GM12878 (cell line): ENCODE data around the gene TATDN2. TPM values are rescaled to one million over a fixed set of nuclear protein-coding genes. Genes with fewer than 3 reads are reported as not detected.

Experiments
- ATAC-seq: fragments of 200-7000 bp; cut with Tn5 transposase; 3 replicates; pipeline ENCODE4 v1.9.1; 2020; ENCODE audit warnings: mild to moderate bottlenecking, moderate library complexity
- BruUV-seq: library from RNA; stranded (reverse); fragments of 400-500 nt; replicated peaks from 2 replicates; lab custom pipeline; 2021; lab: Mats Ljungman, UMichigan
- CTCF ChIA-PET: fragments of 300-600 bp; sonication (Branson Sonifier 250); formaldehyde crosslinking; extraction: SDS; loops from one replicate; lab custom pipeline; 2021; ENCODE audit warnings: inconsistent platforms; lab: Yijun Ruan, JAX
- POLR2A ChIA-PET: fragments of 350-600 bp; formaldehyde crosslinking; extraction: SDS; loops from one replicate; lab custom pipeline; 2021; ENCODE audit warnings: inconsistent platforms; lab: Charles Lee
- RAD21 ChIA-PET: fragments of 300-600 bp; sonication (Branson Sonifier 250); formaldehyde crosslinking; loops from one replicate; lab custom pipeline; 2023; ENCODE audit warnings: antibody characterized with exemption; ENCODE audit not compliant: unreplicated experiment; lab: Charles Lee
- SMC1A ChIA-PET: fragments of 300-600 bp; sonication (Branson Sonifier 250); formaldehyde crosslinking; loops from one replicate; lab custom pipeline; 2023; ENCODE audit not compliant: unreplicated experiment, uncharacterized antibody; lab: Charles Lee
- DNase-seq: peaks from one replicate; pipeline ENCODE4 v3.0.0-alpha.2; 2011; ENCODE audit warnings: low read depth, low spot score
- FAIRE-seq: peaks from 3 replicates; lab custom pipeline; 2011; peaks lifted over from hg19 to GRCh38; lab: Jason Lieb, UNC
- H2AFZ ChIP-seq: 2 replicates; pipeline ENCODE4 v1.6.0; 2011; ENCODE audit warnings: low read depth, low read length, control low read depth; ENCODE audit not compliant: control insufficient read depth
- H3K27ac ChIP-seq: 2 replicates; pipeline ENCODE4 v1.5.1; 2011; ENCODE audit warnings: control low read depth; ENCODE audit not compliant: control insufficient read depth, insufficient read depth
- H3K27me3 ChIP-seq, 2 experiments: replicated peaks in 1 of 2; 2 replicates each; pipeline versions ENCODE4 v1.6.0 to v1.6.1; 2011; ENCODE audit warnings: low read length in 1 of 2; ENCODE audit not compliant: control insufficient read depth in 2 of 2, insufficient read depth in 2 of 2
- H3K36me3 ChIP-seq, 2 experiments: 2 replicates each; pipeline ENCODE4 v1.5.1; 2011; ENCODE audit warnings: low read length in 1 of 2; ENCODE audit not compliant: control insufficient read depth in 2 of 2, insufficient read depth in 2 of 2
- H3K4me1 ChIP-seq: 2 replicates; pipeline ENCODE4 v1.6.1; 2011; ENCODE audit warnings: mild to moderate bottlenecking, low read length, moderate library complexity, mixed read lengths; ENCODE audit not compliant: control insufficient read depth, insufficient read depth
- H3K4me2 ChIP-seq: 2 replicates; pipeline ENCODE4 v1.6.0; 2011; ENCODE audit warnings: control low read depth; ENCODE audit not compliant: control insufficient read depth, insufficient read depth
- H3K4me3 ChIP-seq: fragments of 200-600 bp; sonication (generic); 2 replicates; pipeline ENCODE4 v1.5.1; 2016
- H3K79me2 ChIP-seq: 2 replicates; pipeline ENCODE4 v1.6.0; 2011; ENCODE audit warnings: low read length; ENCODE audit not compliant: control insufficient read depth, insufficient read depth
- H3K9ac ChIP-seq: 2 replicates; pipeline ENCODE4 v1.8.0; 2011; ENCODE audit warnings: low read length, control low read depth, mixed read lengths; ENCODE audit not compliant: control insufficient read depth, insufficient read depth
- H3K9me3 ChIP-seq: replicated peaks from 3 replicates; pipeline ENCODE4 v1.5.1; 2011; ENCODE audit warnings: mild to moderate bottlenecking, low read length; ENCODE audit not compliant: control insufficient read depth, insufficient read depth
- H4K20me1 ChIP-seq: 2 replicates; pipeline ENCODE4 v1.6.0; 2011; ENCODE audit not compliant: control insufficient read depth, insufficient read depth
- HCFC1 ChIP-seq: fragments of 150-350 bp; IDR thresholded peaks from 2 replicates; pipeline ENCODE4 v1.6.1; 2014; ENCODE audit warnings: low read length
- HDAC2 ChIP-seq: fragments of 200-600 bp; sonication (generic); IDR thresholded peaks from 2 replicates; pipeline ENCODE4 v1.6.1; 2017
- IKZF1 ChIP-seq: fragments of 450-650 bp; conservative IDR thresholded peaks from 2 replicates; pipeline ENCODE4 v1.6.1; 2017; ENCODE audit warnings: antibody characterized with exemption, mild to moderate bottlenecking
- IKZF2 ChIP-seq, 2 experiments: fragments of 450-650 bp; IDR thresholded peaks; 2 replicates each; pipeline ENCODE4 v1.6.1; 2017; ENCODE audit warnings: mild to moderate bottlenecking in 2 of 2, moderate library complexity in 2 of 2
- IRF4 ChIP-seq: IDR thresholded peaks from 2 replicates; pipeline ENCODE4 v1.6.1; 2011; ENCODE audit warnings: low read depth, low read length
- NR2F1 ChIP-seq: fragments of 450-650 bp; conservative IDR thresholded peaks from 2 replicates; pipeline ENCODE4 v1.6.1; 2017; ENCODE audit warnings: mild to moderate bottlenecking
- NRF1 ChIP-seq: conservative IDR thresholded peaks from 2 replicates; pipeline ENCODE4 v1.6.1; 2011; ENCODE audit warnings: mild to moderate bottlenecking, low read depth, low read length, improper control_type of control experiment
- POLR2AphosphoS5 ChIP-seq: IDR thresholded peaks from 2 replicates; pipeline ENCODE4 v1.6.1; 2011; ENCODE audit warnings: mild to moderate bottlenecking, low read length, inconsistent platforms
- RUNX3 ChIP-seq: IDR thresholded peaks from 2 replicates; pipeline ENCODE4 v1.6.1; 2012; ENCODE audit warnings: low read length, inconsistent platforms
- SMARCA5 ChIP-seq: fragments of 450-650 bp; IDR thresholded peaks from 2 replicates; pipeline ENCODE4 v1.6.1; 2017; ENCODE audit warnings: mild to moderate bottlenecking
- SRF ChIP-seq, 2 experiments: IDR thresholded peaks; 2 replicates each; pipeline ENCODE4 v1.6.1; 2011; ENCODE audit warnings: low read depth in 2 of 2, low read length in 2 of 2, mild to moderate bottlenecking in 1 of 2, moderate library complexity in 1 of 2
- ZZZ3 ChIP-seq: IDR thresholded peaks from 2 replicates; pipeline ENCODE4 v1.6.1; 2011; ENCODE audit warnings: low read depth; ENCODE audit not compliant: control insufficient read depth, insufficient read length
- WGBS: methylation state at CpG from one replicate; pipeline ENCODE4 v1.1.6; 2016; ENCODE audit warnings: low lambda C conversion rate; ENCODE audit not compliant: insufficient replicate concordance, insufficient coverage; ENCODE audit errors: missing lambda C conversion rate; 5-methylcytosine and 5-hydroxymethylcytosine counted together
- in situ Hi-C: fragments of 300-500 bp; cut with MboI; formaldehyde crosslinking; loops from 9 replicates; pipeline ENCODE4 v1.14.3; 2018; ENCODE audit warnings: mixed read lengths
- intact Hi-C: fragments of 100-400 bp; cut with micrococcal nuclease; formaldehyde crosslinking; loops from one replicate; pipeline ENCODE4 v1.14.2; 2022; ENCODE audit not compliant: unreplicated experiment
- polyA plus RNA-seq, 11 experiments: library from polyadenylated mRNA; depleted of rRNA in 4 of 11; unstranded in 6 of 11; stranded (reverse) in 5 of 11; fragments of >200 nt; fragmentation: Nextera tagmentation in 4 of 11; fragmentation: Illumina TruSeq in 1 of 11; extraction: Ambion mirVana in 4 of 11; extraction: Trizol in 1 of 11; gene quantifications; 1 replicate in 1 of 11; 2 replicates in 10 of 11; pipeline versions ENCODE4 v1.2.1 to v1.2.3, GENCODE V29; 2011 to 2016; ENCODE audit warnings: inconsistent platforms in 2 of 11, missing spikeins in 2 of 11, low read depth in 1 of 11
- total RNA-seq, 4 experiments: library from RNA; depleted of rRNA in 3 of 4; stranded (reverse); fragments of >200 nt in 3 of 4; fragmentation: Illumina TruSeq in 1 of 4; extraction: Trizol in 1 of 4; gene quantifications; 2 replicates each; pipeline versions ENCODE4 v1.2.1 to v1.2.3, GENCODE V29; 2013 to 2021
- TF ChIP-seq, protein P1 (sequence below): IDR thresholded peaks from 2 replicates; pipeline ENCODE4 v1.6.1; 2011; ENCODE audit warnings: low read depth, mild to moderate bottlenecking, low read length, moderate library complexity, borderline replicate concordance; ENCODE audit errors: extremely low read depth

Gene TATDN2
- total and polyA plus RNA-seq, 10 of the 15 experiments (the other 5 are each of a cell fraction or from before 2014, with no cell fraction given), result 4.2 to 36.5 (median 15.8) TPM

DNA sequence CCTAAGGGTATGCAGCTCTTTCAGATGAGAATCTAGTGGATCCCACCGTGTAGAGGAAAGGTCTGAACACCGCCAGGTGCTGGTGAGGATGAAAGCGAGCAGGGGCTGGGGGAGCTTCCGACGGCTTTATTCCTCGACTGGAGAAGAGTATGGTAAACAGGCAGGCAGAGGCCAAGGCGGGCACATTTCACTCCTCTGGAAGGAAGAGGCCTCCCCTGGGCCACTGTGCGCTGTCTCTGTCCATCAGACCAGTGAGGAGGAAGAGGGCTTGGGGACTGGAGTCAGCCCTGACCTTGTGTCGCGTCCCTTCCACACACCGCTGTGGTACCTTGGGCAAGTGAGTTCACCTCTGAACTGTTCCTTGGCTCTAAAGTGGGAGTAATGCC, 40.3 kb downstream of the TATDN2 start:
- SMC1A ChIA-PET, result interaction anchor here (0.8 kb wide), 1 partner anchor 125 kb away, joined by 4 read pairs; no protein-coding TSS in a partner anchor
- H3K9ac ChIP-seq, result no peak overlapping the region
- no peaks in the 10 kb centered on the region for H3K9me3 ChIP-seq
- CTCF ChIA-PET, result interaction anchor here (1.2 kb wide), 1 partner anchor 25 kb away, joined by 5 read pairs; no protein-coding TSS in a partner anchor
- FAIRE-seq (no peak), DNase-seq (no peak), ATAC-seq (no peak)
- no peak overlapping the region for H3K4me3 ChIP-seq
- H4K20me1 ChIP-seq, result no peaks in the 10 kb centered on the region; the same call in 1 of the 2 replicates
- intact Hi-C loops (no loop called here), in situ Hi-C loops (no loop called here)
- no peaks in the 10 kb centered on the region for H3K27me3 ChIP-seq
- no peak overlapping the region for H3K27ac ChIP-seq
- H2AFZ ChIP-seq, result no peak overlapping the region
- no peak overlapping the region for H3K4me2 ChIP-seq
- H3K4me1 ChIP-seq, result peaks cover 12% of the 10 kb centered on the region; the same call in 1 of the 2 replicates
- H3K79me2 ChIP-seq, result no peaks in the 10 kb centered on the region; the same call in 1 of the 2 replicates
- TF ChIP-seq SRF (IDR thresholded peaks at IDR 0.05; ENCODE audit: low read depth in 2 of 2, low read length in 2 of 2), result no peak
- TF ChIP-seq POLR2AphosphoS5, result no peak
- no peak for TF ChIP-seq NR2F1
- no peak for TF ChIP-seq SMARCA5
- TF ChIP-seq HCFC1, result no peak
- TF ChIP-seq, protein P1, sequence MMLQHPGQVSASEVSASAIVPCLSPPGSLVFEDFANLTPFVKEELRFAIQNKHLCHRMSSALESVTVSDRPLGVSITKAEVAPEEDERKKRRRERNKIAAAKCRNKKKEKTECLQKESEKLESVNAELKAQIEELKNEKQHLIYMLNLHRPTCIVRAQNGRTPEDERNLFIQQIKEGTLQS, result no peak
- no peak for TF ChIP-seq IKZF2 (IDR thresholded peaks at IDR 0.05)
- no peak for TF ChIP-seq NRF1
- TF ChIP-seq IKZF1, result no peak
- no peak for TF ChIP-seq HDAC2
- TF ChIP-seq IRF4, result no peak
- TF ChIP-seq ZZZ3, result no peak
- no peak for TF ChIP-seq RUNX3
- BruUV-seq, result no TSS peak
- peaks cover 8 to 14% of the 10 kb centered on the region in 2 experiments for H3K36me3 ChIP-seq
- RAD21 ChIA-PET, result no interaction called here
- POLR2A ChIA-PET, result no interaction called here
- WGBS, result 76% methylated on average over 11 of the region's 11 CpGs
